GM21825 (cell line): ENCODE results near the gene CORO1C.

ENCODE experiments used
- ATAC-seq: cut with Tn5 transposase; IDR thresholded peaks from one replicate; pipeline ENCODE4 v1.9.1; 2021; ENCODE audit warnings: mild to moderate bottlenecking, moderate library complexity; ENCODE audit not compliant: unreplicated experiment

CORO1C gene

GRCh38 chr12:108727868-108728735 lies 3.2 kb downstream of the CORO1C start:
- ATAC-seq = no peak

GRCh38 chr12:108727161-108727560 lies 4.2 kb downstream of the CORO1C start:
- ATAC-seq = no peak

DNA sequence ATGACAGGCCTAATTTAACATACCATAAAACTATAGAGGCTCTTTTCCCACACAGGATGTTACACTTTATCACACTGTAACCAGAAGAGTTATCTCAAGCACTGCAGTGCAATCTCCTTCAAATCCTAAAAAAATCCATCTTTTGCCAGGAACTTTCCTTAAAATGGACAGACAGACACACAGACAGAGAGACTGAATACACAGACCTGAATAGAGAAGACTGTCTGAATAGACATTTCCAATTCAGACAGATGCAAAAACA lies 6.5 kb downstream of the CORO1C start:
- ATAC-seq = no peak

- no peak for ATAC-seq
Observed at GRCh38 chr12:108724054-108724889, 7.0 kb downstream of the CORO1C start.

DNA sequence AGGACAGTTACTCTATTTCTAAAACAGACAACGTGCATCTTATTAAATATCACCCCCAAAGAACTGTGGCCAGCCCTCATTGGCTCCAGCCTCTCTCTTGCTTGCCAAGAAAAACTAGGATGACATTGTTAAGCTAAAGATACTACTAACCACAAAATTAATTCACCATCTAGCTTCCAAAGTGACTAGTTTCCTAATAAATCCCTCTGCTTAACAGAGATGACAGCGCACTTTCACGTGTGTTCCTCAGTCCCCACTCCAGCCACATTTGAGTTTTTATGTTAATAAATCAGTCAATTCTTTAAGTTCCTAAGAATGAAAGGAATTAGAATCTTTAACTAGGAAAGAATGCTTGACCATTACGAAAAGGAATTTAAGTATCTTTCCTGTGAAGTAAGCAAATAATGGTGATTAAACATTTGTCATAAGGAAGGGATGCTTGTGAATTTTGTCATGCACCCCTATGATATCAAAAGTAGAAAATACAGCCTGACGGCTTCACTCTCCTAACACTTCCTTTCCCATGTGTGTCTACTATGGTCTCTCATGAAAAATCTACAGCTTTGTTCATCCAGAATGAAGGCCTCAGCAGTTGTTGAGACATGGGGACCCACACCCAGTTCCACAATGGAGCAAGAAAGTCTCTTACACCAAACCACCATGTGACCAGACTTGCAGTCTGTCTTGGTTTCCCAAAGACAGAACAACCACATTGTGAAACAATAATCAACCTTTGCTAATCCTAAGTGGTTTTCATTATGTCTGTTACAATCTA lies 8.1 kb downstream of the CORO1C start:
- no peak for ATAC-seq

DNA sequence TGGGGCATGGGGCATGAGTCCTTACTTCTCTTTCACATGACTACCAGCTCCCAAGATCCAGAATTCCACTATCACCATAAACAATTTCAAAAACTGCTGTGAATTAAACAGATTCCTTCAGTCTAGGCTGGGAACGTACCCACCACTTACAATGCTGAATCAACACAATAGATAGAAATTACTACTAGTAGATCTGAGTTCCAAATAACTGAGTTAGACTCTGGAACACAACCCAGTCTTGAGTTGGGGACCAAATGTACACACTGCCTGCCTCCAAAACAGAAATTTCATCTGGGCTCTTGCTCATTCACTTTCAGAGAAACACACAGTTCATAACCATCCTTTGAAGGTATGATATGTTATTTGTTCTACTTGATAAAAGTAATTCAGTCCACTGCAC lies 8.9 kb downstream of the CORO1C start:
- ATAC-seq = no peak

- no peak for ATAC-seq
Observed at GRCh38 chr12:108721824-108722223, 9.5 kb downstream of the CORO1C start.

DNA sequence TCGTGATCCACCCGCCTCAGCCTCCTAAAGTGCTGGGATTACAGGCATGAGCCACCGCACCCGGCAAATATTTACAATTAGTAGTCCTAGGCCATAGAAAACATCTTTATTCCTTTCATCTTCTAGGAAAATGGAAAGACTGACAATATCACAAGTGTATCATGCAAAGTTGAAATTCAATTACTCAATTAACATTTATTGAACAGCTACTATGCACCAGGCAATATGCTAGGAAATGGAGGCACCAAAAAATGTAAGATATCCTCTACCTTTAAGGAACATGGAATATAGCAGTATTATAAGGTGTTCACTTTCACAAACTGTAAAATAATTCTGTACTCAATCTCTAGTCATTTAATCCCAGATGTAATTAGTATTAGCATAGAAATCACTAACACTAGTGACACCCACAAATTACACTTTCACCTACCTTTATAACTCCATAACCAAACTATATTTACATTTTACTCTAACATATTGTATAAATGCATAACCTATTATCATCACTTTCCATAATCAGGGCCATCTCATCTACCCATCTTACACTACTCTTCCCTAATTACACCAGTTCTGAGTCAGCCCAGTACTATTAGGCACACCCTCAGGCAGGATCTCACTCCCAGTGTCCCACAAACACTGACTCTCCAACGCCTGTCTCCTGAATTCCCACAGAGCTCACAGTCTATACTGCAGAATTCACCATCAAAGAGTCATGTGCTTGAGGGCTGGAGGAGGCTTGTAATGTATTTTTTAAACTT lies 10.4 kb downstream of the CORO1C start:
- ATAC-seq = no peak

GRCh38 chr12:108717243-108717642 lies 14.1 kb downstream of the CORO1C start:
- ATAC-seq = no peak

- ATAC-seq = no peak
Observed at GRCh38 chr12:108714866-108715265, 16.5 kb downstream of the CORO1C start.

GRCh38 chr12:108713471-108713870 lies 17.8 kb downstream of the CORO1C start:
- no peak for ATAC-seq

- no peak for ATAC-seq
Observed at GRCh38 chr12:108712925-108713203, 18.5 kb downstream of the CORO1C start.

DNA sequence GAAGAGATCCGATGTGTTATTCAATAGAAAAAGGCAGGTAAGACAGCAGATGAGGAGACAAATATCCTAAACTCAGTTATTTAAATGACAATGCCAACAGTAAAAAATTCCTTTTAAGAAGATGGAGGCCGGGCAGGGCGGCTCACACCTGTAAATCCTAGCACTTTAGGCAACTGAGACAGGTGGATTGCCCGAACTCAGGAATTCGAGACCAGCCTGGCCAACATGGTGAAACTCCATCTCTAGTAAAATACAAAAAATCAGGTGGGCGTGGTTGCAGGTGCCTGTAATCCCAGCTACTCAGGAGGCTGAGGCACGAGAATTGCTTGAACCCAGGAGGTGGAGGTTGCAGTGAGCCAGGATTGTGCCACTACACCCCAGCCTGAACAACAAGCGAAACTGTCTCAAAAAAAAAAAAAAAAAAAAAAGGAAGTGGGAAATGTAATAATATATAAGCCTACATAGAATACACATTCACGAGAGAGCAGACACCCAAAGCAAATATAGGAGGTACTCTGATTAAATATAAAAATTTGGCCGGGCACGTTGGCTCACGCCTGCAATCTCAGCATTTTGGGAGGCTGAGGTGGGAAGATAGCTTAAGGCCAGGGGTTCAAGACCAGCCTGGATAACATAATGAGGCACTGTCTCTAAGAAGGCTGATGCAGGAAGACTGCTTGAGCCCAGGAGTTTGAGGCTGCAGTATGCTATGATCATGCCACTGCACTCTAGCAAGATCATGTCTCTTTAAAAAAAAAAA lies 19.0 kb downstream of the CORO1C start:
- no peak for ATAC-seq

GRCh38 chr12:108711489-108712164 lies 19.7 kb downstream of the CORO1C start:
- ATAC-seq = no peak

DNA sequence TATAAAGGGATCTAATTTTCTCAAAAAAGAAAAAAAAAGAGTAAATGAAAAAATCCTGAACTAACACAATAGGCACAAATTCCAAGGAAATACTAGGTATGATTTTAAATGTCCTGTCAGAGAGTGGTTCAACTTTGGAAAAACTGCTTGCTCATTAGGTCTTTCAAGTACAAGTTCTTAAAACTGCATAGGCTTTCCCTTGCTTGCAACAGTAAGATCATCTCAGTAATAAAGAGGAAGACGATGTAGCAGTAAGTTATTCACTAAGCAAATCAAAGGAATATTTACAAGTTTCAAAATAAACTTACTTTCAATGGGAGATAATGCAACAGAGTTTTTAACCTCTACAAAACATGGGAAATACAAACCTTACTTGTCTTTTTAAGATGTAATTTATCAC lies 21.6 kb downstream of the CORO1C start:
- ATAC-seq = no peak

DNA sequence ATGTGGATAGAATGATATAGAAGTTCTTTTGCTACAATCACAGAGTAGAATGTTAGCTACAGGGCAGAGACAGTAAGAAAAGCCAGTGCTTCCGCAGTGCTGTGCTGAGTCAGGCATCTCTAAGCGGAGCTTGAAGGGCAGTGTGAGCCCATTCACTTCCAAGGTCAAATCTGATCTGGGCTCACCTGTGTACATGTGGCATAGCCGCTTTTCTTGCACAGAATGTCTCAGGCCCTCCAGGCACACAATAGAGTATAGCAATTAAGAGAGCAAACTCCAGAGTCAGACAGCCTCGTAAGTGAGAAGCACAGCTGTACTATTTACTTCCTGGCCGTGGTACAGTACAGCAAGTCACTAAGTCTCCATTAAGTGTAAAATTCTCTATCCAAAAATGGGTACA lies 26.8 kb downstream of the CORO1C start:
- ATAC-seq = no peak

- no peak for ATAC-seq
Observed at GRCh38 chr12:108702595-108703320, 28.6 kb downstream of the CORO1C start.

DNA sequence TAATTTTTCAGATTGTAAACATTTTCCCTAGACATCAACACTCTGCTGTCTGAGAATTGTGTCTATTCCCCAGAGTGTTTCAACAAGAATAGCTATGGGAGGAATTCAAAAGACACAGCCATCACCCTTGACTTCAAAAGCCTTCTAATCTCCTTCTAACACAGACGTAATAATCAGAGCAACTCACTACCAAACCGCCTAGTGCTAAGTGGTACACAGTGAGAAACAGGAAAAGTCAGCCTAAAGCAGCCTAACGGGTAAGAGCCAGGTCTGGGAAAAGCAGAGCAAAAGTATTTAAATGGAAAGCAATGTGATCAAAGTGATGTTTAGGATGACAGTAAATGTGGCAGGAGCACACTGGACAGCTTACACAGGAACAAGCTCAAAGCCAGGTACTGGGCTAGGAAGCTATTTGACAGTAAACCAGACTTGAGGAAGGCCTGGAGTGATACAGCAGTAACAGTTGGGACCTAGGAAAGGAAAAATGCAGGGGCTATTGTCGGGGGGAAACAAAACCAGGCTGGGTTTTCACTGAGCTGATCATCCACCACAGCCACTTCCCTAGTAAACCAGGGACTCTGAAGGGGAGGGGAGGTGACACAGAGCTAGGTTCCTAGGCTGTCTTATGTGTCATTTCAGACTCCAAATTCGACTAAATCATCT lies 29.4 kb downstream of the CORO1C start:
- no peak for ATAC-seq
